PC-9 (cell line): Measurements from ENCODE around the gene OR52E2.

Source experiments
- CTCF ChIP-seq: fragments of 200-600 bp; sonication (generic); conservative IDR thresholded peaks from 2 replicates; pipeline ENCODE4 v1.6.1; 2017; ENCODE audit warnings: mixed run types, antibody characterized with exemption, mild to moderate bottlenecking, moderate library complexity
- EZH2 ChIP-seq: fragments of 200-600 bp; sonication (generic); IDR thresholded peaks from 2 replicates; pipeline ENCODE4 v1.8.0; 2017; ENCODE audit warnings: antibody characterized with exemption, low read depth

- TF ChIP-seq CTCF, result no peak
- TF ChIP-seq EZH2, result no peak
Observed at GRCh38 chr11:5107285-5107684, 47.9 kb upstream of the OR52E2 start.
